Medulla oblongata (tissue), 1 donor: ENCODE measurements around the gene ARGLU1.

Source experiments
- DNase-seq: peaks from one replicate; pipeline ENCODE4 v3.0.0-alpha.2; 2015; ENCODE audit errors: extremely low spot score

ARGLU1 gene

DNA sequence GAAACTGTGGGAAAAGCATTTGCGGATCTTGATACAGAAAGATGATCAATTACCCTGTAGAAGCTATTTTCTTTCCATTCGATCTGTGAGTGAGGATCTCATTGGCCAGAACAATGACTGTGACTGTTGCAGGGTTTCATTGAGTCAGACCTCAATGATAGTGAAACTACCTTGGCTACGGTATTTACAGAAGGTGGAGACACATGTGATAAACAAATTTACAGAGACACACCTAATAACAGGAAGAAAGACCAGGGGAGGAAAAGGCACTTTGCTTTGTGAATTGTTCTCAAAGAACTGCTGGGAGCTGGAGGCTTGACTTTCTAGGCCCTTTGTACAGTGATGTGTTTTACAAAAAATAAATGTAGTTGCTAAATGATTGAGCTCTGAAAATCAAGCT, 19.9 kb upstream of the ARGLU1 start:
- no peak for DNase-seq

DNA sequence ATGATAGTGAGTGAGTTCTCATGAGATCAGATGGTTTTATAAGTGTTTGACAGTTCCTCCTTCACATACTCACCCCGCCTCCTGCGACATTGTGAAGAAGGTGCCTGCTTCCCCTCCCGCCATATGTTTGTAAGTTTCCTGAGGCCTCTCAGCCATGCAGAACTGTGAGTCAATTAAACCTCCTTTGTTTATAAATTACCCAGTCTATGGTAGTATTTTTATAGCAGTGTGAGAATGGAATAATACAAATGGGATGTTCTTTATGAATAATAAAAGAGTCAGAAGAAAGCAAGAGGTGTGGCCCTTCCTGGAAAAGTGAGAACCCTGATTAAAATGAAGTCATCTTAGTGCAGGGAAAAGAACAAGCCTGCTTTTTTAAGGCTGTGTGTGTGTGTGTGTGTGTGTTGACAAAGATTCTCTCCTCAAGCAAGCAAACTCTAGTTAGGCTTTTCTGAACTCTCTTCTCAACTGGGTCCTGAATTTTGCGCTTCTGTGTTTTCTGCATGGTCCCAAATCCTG, 18.8 kb upstream of the ARGLU1 start:
- DNase-seq = no peak

DNA sequence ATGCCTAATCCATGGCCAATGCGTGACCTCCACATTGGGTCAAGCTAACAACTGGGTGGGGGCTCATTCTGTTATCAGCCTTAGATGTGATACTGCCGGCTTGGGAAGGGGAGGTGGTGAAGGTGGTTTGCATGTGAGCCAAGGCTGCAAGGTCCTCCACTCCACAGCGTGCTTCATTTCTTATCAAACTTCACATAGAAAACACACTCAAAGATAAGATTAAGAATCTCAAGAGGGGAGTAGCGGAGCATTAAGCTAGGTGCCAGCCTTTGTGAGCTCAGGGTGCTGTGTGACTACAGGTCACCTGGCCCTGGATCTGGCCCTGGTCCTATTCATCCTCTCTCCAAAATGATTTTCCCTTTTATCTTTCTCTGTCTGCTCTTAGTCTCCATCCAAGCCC, 13.3 kb upstream of the ARGLU1 start:
- no peak for DNase-seq

DNA sequence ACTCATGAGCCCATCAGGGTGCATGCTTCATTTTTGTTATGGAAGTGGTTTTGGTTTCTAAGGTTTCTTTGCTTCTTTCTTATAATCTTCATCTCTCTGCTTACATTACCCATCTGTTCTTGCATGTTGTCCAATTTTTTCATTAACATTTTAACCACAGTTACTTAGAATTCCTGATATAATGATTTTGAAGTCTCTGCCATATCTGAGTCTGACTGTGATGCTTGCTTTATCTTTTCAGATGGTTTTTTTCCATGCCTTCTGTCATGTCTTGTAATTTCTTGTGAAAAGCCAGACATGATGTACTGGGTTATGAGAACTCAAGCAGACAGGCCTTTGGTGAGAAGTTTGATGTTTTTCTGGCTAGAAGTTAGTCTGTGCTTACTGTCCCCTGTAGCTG, 8.0 kb upstream of the ARGLU1 start:
- DNase-seq = no peak

DNA sequence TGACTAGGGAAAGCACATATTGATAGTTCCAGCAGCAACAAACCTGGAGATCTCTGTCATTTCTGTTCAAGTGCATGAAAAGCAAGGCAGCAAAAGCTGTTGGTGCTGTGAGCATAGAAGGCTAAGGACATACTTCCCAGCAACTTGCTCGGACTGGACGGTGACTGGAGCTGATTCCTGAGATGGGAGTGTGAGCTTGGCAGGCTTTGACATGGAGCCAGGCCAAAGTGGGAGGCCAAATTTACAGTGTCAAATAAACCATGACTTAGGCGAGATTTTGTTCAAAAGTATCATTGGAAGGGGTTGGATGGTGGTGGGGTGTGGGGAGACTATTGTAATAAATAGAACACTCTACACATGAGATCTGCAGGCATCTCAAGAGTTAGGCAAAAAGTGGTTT, 5.9 kb upstream of the ARGLU1 start:
- no peak for DNase-seq

DNA sequence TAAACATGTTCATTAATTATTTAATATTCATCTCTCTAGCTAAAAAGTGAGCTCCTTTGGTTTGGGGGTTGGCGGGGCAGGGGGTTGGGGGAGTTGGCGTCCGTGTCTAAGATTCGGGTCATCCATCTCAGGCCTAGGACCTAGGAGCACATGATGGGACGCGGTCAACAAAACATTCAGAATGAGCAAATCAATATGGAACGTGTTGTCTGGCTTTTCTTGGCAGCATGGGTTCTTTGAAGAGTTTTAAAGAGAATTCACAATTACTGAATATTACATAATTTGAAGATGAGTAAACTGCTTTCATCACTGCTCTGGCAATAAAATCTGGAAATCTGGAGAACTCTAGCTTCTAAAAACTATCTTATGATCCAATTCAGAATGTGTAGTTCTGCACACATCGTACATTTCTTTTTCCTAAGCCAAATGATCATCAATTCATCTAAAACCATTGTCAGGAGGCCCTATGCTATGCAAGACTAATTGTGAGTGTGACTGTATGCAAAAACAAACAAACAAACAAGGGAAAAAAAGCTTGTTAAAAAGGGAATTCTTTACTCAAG, 5.4 kb upstream of the ARGLU1 start:
- DNase-seq = no peak

DNA sequence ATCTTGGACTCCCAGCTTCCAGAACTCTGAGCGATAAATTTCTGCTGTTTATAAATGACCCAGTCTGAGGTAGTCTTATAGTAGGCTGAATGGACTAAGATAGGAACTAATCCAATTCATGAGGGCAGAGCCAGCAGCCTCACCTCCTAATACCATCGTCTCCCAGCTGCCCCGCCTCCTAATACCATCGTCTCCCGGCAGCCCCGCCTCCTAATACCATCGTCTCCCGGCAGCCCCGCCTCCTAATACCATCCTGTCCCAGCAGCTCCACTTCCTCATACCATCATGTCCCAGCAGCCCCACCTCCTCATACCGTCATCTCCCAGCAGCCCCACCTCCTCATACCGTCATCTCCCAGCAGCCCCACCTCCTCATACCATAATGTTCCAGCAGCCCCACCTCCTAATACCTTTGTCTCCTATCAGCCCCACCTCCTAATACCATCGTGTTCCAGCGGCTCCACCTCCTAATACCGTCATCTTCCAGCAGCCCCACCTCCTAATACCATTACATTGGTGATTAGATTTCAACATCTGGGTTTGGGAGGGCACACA, 2.4 kb upstream of the ARGLU1 start:
- DNase-seq = no peak

DNA sequence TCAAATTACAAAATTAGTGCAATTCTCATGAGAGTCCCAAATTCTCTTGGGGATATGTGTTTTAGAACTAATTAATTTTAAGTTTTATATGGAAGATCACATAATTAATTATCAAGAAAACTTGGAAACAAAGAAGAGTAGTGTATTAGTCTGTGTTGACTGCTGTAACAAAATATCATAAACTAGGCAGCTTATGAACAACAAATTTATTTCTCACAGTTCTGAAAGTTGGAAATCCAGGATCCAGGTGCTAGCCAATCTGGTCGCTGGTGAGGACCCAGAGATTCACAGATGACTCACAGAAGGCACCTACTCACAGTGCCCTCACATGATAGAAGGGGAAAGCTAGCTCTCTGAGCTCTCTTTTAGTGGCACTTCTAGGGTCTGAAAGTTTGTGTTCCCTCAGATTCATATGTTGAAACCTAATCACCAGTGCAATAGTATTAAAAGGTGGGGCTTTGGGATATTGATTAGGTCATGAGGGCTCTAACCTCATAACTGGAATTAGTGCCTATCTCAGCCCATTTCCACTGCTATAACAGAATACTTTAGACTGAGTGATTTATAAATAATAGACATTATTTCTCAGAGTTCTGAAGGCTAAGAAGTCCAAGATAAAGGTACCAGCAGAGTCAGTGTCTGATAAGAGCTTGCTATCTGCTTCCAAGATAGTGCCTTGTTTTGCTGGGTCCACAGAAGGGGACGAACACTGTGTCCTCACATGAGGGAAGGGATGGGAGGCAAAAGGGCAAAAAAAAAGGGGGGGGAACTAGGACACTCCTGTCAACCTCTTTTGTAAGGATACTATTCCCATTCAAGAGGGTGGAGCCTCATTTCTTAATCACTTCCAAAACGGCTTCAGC, 1.5 kb upstream of the ARGLU1 start:
- DNase-seq = no peak

DNA sequence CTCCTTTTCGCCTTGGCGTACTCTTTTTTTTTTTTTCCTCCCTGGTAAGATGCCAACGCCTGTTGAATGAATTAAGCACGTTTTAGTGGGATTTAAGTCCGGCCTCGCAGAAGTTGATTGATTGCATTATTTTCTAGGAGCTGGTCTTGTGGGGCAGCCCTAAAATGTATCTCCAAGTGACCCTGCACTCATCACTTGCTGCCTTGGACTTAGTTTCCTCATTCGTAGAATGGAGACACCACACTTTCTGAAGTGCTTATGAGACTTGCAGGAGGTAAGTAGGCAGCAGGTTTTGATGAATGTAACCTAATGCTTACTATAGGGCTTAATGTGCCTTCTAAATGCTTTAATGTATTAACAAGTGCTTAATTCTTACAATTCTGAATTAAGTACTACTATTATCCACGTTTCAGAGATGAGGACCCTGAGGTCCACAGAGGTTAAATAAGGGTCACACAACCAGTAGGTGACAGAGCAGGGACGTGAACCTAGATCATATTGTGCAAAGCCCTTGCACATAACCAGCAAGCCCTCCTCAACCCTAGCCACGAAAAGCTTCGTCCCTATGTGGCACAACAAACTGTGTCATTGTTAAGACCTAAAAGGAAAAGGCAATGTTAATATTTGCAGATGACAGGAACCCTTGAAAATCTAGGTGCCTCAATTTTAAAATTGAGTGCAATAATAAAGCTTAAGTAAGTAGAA, 514 bp upstream of the ARGLU1 start:
- no peak for DNase-seq

DNA sequence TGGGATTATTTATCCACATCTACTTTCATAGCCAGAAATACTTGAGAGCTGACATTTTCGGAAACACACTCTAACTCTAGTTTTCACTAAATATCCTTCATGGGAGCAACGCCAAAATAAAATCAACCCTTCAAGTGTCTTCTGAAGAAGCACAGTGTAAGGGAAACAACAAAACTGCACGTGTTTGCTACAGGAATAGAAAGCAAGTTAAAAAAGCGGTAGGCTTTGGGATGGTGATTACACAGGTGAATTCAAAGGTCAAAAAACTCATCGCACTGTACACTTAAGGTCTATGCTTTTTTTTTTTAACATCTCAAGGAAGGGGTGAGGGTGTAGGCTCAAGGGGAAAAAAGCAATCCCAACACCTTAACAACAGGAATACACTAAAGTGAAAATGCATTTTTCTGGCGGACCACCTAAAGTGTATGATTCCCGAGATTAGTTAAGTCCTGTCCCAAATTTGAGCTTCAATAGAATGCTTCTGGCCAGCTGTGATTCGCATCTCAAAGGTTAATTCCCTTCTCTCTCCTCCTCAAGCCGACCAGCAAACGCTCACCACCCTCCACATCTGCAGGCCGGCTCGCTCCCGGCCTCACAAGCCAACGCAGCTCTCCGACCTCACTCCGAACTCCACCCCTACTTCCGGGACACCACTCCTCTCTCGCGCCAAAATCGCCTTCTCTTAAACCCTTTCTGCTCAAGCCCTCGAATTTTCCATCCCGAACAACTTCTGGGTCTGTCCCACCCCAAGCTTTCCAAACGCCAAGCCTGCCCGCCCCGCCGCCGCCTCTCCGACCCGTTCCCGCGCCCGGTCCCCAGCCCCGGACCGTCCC, 1.1 kb downstream of the ARGLU1 start:
- peak; percentile 68 for DNase-seq

DNA sequence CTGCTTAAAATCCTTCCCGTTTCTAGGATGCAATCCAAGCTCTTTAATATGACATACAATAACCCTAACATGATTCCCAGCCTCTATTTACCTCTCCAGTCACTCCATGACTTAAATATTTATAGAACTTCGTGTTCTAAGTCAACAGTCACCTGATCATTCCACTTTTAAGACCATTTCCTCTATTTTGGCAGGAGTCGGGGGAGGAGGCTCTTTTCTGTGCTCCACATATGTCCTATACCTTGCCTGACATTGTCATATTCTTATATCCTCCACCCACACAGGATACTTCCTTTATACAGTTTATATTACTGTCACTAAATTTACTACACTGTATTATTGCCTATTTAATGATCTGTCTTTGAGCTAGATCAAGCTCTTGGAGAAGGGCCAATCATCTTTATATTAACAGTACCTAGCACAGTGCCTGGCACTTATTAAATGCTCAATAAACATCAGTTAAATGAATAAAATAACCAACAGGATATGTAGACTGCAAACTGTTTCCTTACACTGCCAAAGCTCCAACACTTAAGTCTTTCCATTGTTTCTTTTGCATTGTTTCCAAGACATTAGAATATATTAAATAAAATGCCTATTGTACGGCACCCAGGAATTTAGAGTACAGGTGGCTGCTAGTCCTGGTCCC, 2.7 kb downstream of the ARGLU1 start:
- no peak for DNase-seq

DNA sequence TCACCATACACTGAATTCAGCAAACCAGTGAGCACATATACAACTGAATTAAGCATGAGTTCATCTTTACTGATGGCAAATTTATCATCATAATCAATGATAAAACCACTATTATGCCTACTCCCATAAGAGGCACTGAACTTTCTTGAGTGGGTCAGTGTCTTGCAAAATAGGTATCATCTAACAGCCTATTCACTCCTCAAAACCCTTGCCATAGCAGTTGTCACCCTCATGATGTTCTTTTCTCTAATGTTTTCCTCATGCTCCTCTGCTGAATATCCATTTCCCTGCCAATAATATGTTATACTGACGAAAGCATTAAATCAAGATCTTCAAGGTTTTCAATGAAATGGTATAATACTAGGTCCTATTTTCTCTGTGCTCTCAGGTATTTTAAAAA, 5.6 kb downstream of the ARGLU1 start:
- DNase-seq = no peak

DNA sequence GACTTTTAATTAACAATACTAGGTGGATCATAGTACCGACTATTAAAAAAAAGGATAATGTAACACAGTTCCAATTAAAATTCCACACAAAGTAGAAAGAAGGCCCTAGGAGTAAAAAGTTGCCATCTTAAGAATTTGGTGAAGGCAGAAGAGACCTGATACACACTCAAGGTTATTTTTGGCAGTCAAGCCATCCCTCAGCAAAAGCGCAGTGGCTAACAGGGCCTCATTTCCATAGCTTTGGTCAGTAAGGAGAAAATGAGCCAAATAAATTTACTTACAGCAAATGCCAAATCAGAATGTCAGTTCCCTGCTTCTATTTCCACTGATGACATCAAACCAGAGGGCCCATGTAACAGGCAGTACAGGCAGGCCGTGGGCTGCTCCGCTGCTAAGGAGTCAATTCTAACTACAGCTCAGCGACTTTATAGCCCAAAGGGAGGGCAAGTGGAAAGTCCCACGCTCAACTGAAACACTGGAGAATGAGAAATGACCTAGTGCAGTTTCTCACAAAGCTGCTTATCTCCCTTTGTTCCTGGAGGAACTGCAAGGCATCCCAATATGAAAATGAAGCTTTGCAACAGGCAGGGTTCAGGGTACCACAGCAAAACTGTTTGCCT, 6.3 kb downstream of the ARGLU1 start:
- peak; percentile 34 for DNase-seq

DNA sequence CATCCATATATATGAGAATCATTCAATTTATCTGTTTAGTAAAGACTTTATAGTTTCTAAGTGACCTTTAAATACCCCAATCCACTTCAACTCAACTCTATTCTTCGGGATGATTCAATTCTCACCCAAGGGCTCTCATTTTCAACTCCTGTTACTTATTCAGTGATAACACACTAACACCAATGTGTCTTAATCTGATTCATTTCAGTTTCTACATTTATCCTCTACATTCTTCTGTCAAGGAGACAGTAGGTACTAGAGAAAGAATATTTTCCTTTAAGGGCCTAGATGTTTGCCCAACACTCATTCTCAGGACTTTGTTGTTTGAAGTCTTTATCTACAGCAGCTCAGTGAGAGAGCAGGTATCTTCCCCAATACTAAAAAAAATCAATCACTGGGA, 7.1 kb downstream of the ARGLU1 start:
- DNase-seq = no peak

DNA sequence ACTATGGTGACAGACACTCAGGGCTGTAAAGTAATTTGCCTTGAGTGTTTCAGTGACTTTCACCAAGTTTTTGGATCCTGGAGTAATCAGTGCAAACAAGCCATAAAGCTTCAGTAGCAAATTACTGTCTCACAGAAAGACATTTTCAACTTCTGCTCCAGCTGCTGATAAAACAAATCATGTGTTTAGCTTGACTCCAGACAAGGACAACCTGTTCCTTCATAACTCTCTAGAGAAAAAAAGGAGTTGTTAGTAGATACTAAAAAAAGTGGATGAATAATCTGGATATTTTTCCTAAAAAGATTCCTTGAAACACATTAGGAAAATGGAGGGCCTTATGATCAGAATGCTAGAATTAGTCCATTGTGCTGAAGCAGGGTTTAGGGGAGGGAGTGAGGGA, 9.4 kb downstream of the ARGLU1 start:
- no peak for DNase-seq

DNA sequence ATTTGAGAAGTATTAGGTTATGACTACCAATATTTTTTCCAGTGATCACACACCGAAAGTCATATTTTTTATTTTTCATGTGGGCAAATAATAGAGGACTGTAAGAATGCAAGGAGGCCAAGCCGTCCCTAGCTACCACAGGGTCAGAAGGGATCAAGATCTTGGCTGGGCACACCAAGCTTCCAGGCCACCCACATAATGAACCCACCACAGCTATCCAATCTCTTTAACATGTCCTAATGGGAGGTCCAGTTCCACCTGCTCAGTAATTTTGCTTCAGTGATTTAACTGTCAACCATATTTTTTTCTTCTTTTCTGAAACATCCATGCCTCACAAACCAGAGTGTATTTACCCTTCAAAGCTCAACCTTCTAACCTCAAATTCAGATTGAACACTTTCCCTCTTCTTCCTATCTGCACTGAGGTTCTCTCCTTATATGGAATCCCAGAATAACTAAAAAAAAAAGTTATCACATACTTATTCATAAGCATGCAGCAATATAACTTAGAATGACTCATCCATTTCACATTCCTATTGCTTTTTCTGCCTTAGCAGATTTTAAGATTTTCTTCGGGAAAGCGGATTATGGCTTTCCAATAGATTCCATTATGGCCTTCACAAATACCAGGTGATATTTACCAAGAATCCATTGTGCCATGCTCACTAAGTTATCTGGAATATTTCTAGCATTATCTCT, 12.2 kb downstream of the ARGLU1 start:
- DNase-seq = no peak

DNA sequence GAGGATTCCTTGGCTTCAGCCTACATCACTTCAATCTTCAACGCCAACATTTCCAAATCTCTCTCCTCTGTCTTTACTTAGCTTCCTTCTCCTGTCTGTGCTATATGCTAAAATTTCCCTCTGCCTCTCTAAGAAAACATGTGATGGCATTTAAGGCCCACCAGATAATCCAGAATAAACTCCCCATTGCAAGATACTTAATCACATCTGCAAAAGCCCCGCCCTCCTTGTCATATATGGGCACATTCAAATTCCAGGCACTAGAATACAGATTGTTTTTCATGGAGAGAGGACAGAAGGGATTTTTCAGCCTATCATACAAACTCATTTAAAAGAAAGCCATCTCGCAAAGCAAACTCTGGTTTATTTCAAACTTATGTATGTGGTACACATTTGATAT, 16.2 kb downstream of the ARGLU1 start:
- DNase-seq = no peak

DNA sequence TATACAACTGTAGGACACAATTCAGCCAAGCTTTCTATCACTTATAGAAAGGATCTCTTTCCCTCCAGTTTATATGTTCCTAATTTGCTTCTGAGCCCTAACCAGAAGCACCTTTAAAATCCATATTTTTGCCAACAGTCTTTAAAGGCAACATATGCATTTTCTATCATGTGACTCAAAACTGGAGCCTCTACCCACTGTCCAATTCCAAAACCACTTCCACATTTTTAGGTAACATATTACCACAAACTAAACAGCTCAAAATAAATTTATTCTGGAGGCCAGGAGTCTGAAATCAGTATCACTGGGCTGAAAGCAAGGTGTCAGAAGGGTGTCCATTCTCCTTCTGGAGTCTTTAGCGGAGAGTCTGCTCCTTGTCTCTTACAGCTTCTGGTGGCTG, 16.6 kb downstream of the ARGLU1 start:
- no peak for DNase-seq

DNA sequence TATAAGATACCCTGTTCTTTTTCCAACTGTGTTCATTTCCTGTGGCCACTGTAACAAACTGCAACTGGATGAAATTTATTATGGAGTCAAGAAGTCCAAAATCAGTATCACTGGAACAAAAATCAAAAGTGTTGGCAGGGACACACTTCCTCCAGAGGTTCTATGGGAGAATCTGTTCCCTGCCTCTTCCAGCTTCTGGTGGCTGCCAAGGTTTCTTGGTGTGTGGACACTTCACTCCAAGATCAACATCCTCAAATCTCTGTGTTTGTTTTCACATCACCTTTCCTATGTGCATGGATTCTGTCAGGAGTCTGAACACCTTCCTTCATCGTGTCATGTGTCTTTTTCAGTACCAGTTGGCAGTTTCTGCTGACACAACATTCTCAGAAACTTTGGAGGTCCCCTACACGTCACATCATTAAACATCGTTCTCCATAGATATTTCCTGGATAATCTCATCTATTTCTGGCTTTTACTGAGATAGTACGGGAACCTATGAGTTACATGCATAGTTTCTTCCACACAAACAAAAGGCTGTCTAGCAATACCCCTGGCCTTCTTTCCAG, 17.3 kb downstream of the ARGLU1 start:
- no peak for DNase-seq
